DOHH2 (cell line): ENCODE measurements around the gene FAM114A2.

Experiments used
- CTCF ChIP-seq: fragments of 200-600 bp; sonication (generic); IDR thresholded peaks from one replicate; pipeline ENCODE4 v1.5.1; 2014; ENCODE audit warnings: antibody characterized with exemption, mild to moderate bottlenecking, low read depth, low read length; ENCODE audit not compliant: poor library complexity, severe bottlenecking
- EZH2phosphoT487 ChIP-seq: fragments of 200-600 bp; sonication (generic); IDR thresholded peaks from 2 replicates; pipeline ENCODE4 v1.6.1; 2017; ENCODE audit warnings: borderline replicate concordance, mild to moderate bottlenecking, antibody characterized with exemption, low read length, moderate library complexity, mixed read lengths

GRCh38 chr5:154084062-154084639 lies 45.4 kb upstream of the FAM114A2 start:
- TF ChIP-seq CTCF (no peak), EZH2phosphoT487 (no peak)
